Measurements from ENCODE around the gene TMEM131L. TPM values are rescaled to one million over a fixed set of nuclear protein-coding genes. Genes with fewer than 3 reads are reported as not detected.

TMEM131L gene
- total RNA-seq, 1 experiment from 2014 or later, result 14.6 TPM

DNA sequence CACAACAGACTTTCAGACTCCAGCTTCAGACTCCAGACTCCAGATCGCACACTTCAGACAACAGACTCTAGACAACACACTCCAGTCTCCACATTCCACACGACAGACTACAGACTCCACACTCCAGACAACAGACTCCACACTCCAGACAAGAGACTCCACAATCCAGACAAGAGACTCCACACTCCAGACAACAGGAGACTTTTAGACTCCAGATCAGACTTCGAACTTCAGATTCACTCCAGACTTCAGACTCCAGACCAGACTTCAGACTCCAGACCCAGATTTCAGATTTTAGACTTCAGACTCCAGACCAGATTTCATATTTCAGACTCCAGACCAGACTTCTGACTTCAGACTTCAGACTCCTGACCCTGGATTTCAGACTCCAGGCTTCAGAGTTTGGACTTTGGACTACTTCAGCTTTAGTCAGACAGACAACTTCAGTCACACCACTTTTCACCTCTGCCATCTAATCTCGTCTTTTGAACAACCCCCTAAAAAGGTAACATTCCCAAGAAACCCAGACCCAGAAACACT, 188.9 kb downstream of the TMEM131L start:
- H3K79me1 ChIP-seq (ENCODE audit: insufficient read depth, low read depth, low read length, poor library complexity, severe bottlenecking), result no peaks in the 10 kb centered on the region
- H2BK20ac ChIP-seq (ENCODE audit: low read depth, low read length, poor library complexity, severe bottlenecking), result no peak overlapping the region
- H3K56ac ChIP-seq (ENCODE audit: insufficient read length, low read depth, low read length), result no peak overlapping the region
- H2AFZ ChIP-seq (ENCODE audit: low read length), result no peak overlapping the region
- H2BK12ac ChIP-seq (ENCODE audit: insufficient read length, low read depth, low read length), result no peak overlapping the region
- H3K23me2 ChIP-seq (ENCODE audit: insufficient read length, low read depth, low read length, poor library complexity, severe bottlenecking), result no peaks in the 10 kb centered on the region
- no peak overlapping the region for H3K9ac ChIP-seq (ENCODE audit: extremely low read depth, insufficient read length, low read length)
- Mint-ChIP-seq H3K4me3 (no peak overlapping the region), H3K36me3 (ENCODE audit: insufficient read depth in 1 of 3, low read depth in 3 of 3) (no peaks in the 10 kb centered on the region), H3K9me3 (no peaks in the 10 kb centered on the region), H3K27ac (no peak overlapping the region; a peak in 1 of 7 replicates), H3K4me1 (peaks cover 5 to 9% of the 10 kb centered on the region in 2 experiments), H3K27me3 (ENCODE audit: low read depth) (peaks cover 7% of the 10 kb centered on the region)
- H3K14ac ChIP-seq (ENCODE audit: insufficient read depth, low read length), result no peak overlapping the region
- H3T11ph ChIP-seq (ENCODE audit: low read length), result no peak overlapping the region
- H3K18ac ChIP-seq (ENCODE audit: insufficient read length, low read depth, low read length), result no peak overlapping the region
- H3K27ac ChIP-seq (ENCODE audit: insufficient read length, low read depth, low read length), result no peak overlapping the region
- H4K91ac ChIP-seq (ENCODE audit: insufficient read length, low read depth, low read length), result no peak overlapping the region
- H3K9me3 ChIP-seq (ENCODE audit: control insufficient read depth, low read depth, low read length), result no peaks in the 10 kb centered on the region
- H3K79me2 ChIP-seq (ENCODE audit: insufficient read depth, low read length), result no peaks in the 10 kb centered on the region
- H3K4me1 ChIP-seq (ENCODE audit: insufficient read depth, low read length), result 0 out of 2 replicates have a peak, but pooled peaks cover 4% of the 10 kb centered on the region
- no peak overlapping the region for H4K5ac ChIP-seq (ENCODE audit: insufficient read length, low read depth, low read length)
- no peak overlapping the region for H2BK5ac ChIP-seq (ENCODE audit: insufficient read length, low read length)
- no peak overlapping the region for H3K4ac ChIP-seq (ENCODE audit: low read depth, low read length)
- no peak for DNase-seq
- H2AK5ac ChIP-seq (ENCODE audit: insufficient read length, low read length), result no peak overlapping the region
- TF ChIP-seq, protein P1, sequence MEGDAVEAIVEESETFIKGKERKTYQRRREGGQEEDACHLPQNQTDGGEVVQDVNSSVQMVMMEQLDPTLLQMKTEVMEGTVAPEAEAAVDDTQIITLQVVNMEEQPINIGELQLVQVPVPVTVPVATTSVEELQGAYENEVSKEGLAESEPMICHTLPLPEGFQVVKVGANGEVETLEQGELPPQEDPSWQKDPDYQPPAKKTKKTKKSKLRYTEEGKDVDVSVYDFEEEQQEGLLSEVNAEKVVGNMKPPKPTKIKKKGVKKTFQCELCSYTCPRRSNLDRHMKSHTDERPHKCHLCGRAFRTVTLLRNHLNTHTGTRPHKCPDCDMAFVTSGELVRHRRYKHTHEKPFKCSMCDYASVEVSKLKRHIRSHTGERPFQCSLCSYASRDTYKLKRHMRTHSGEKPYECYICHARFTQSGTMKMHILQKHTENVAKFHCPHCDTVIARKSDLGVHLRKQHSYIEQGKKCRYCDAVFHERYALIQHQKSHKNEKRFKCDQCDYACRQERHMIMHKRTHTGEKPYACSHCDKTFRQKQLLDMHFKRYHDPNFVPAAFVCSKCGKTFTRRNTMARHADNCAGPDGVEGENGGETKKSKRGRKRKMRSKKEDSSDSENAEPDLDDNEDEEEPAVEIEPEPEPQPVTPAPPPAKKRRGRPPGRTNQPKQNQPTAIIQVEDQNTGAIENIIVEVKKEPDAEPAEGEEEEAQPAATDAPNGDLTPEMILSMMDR (conservative IDR thresholded peaks at IDR 0.05), result no peak
- no peak overlapping the region for H2BK120ac ChIP-seq (ENCODE audit: low read depth, low read length, poor library complexity, severe bottlenecking)
- H3K27me3 ChIP-seq (ENCODE audit: insufficient read depth, low read length), result no peaks in the 10 kb centered on the region
- H4K8ac ChIP-seq (replicated peaks; ENCODE audit: insufficient read length, low read depth, low read length), result no peak overlapping the region
- no peaks in the 10 kb centered on the region for H4K20me1 ChIP-seq (ENCODE audit: control insufficient read depth, insufficient read depth, insufficient read length)
- no peak overlapping the region for H2BK15ac ChIP-seq (ENCODE audit: low read depth, low read length)
- no CpG with 5 or more reads among the region's 4 CpGs for WGBS (ENCODE audit: extremely low coverage, insufficient read length, low lambda C conversion rate)
- H3K23ac ChIP-seq (ENCODE audit: insufficient read length, low read depth, low read length), result no peak overlapping the region
- no peak overlapping the region for H3K4me2 ChIP-seq (ENCODE audit: insufficient read depth, insufficient read length, low read length)

Data from H9 (cell line).